ENCODE measurements around the gene OR51A4.
"Not testable (repeated sequence)": the region's sequence is repeated elsewhere in the genome, so short reads cannot be mapped to it uniquely, and the experiment has no call there.

OR51A4 gene, protein sequence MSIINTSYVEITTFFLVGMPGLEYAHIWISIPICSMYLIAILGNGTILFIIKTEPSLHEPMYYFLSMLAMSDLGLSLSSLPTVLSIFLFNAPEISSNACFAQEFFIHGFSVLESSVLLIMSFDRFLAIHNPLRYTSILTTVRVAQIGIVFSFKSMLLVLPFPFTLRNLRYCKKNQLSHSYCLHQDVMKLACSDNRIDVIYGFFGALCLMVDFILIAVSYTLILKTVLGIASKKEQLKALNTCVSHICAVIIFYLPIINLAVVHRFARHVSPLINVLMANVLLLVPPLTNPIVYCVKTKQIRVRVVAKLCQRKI

DNA sequence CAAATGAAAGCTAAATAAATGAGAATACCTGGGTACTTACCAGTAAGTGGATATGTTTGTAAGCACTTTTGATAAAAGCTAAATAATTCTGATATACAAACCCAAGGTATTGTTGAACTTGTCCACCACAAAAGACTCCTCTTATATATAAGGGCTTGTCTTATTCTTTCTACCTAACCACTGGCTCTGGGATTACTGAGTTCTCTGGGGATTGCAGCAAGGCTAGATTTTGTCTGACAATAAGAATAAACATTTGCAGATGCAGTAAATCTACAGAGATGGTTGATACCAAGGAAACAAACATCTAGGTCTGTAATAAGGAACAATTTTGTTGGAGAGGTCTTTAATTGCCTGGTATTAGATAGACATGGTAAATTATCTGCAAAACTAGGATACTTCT, at the start of gene OR51A4:
Gene OR51A4 (minus strand): TSS at position 101 of the 400 bp plus-strand sequence. CDS start 505 bp downstream, outside the sequence.
- DNase-seq (ENCODE audit: low spot score) = no peak

DNA sequence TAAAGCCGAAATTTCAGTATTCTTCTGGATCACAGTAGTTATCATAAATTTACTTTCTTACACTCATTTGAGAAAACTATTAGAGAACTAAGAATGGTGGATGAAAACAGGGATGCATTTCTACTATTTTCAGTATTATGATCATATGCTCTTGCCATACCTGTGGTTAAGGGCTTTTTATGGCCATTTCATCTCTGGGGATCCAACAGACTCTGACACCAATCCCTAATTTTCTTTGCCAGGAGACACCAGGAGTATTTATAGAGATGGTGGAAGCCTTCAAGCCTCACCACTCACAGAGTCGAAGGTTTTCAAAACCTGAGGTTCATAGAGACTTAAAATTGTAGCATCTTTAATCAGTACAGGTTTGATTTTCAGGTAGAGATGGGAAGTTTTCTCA, 47.1 kb upstream of the OR51A4 start, which contains the start of gene OR51L1:
Gene OR51L1 (plus strand): TSS at position 301 of the 400 bp plus-strand sequence. CDS start 4,132 bp downstream, outside the sequence.
- DNase-seq (ENCODE audit: low spot score) = no peak

DNA sequence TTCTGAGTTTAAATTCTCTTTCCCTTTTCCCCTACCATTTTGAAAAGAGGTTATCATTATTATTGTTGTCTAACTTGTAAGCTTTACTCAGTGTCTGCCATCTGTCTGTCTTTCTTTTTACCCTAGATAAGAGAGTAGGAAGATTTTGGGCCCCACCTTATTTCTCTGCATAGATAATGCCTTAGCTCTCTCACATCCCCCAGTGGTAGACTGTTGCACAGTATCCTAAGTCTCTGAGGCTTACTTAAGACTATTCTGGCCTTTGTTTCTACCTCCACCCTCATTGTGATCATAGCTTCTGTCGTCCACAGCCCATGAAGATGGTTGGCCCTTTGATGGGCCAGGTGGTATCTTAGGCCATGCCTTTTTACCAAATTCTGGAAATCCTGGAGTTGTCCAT, 43.7 kb upstream of the OR51A4 start:
- no peak for DNase-seq (ENCODE audit: low spot score)

DNA sequence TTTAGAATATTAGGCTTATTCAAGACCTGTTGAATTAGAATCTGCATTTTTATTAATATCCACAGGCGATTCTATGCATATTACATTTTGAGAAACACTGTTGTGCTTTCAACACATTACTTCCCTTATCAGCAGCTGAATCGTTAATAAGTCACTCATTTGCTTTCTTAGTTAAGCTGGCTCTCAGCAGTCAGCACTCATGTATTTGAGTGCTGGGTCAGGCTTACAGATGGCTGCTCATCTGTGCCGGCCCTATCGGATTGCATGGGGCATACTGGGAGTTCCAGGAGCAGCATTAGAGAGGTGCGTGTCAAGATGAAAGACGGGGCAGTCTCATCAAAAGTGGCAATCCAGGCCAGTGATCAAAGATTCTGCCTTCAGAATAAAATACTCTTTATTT, 36.4 kb upstream of the OR51A4 start:
- no peak for DNase-seq (ENCODE audit: low spot score)

DNA sequence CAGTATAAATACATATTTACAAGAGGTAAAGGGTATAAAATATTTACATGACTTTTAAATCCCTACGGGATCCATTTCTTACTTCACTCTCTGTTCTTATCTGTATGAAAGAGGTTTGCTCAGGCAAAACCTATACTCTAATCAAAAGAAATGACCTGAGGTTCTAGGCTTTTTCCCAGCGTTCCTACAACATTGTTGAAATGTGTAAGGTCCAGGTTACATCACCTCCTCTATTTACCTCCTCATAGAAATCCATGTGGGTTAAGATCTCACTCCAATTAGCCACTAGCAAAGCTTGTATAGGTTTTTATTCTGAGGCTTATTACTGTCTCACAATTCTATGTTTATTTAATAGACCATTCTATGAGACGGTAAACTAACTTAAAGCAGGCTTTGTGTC, 35.3 kb upstream of the OR51A4 start:
- no peak for DNase-seq (ENCODE audit: low spot score)

DNA sequence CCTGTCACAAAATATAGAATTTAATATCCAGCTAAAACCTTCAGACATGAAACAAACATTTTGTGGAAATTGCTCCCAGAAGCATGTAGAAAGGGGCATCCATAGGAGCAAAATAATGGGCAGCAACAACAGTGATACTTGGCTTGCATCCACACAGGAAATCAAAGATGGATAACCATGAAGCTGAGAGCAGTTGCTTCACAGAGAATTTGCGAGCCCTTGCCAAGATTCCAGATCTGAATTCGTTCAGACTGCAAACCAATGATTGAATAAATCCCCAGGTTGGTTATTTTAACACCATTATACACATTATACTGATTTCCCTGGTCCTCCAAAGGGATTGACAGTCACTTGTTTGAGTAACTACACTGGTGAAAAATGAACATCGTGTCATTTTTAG, 31.6 kb upstream of the OR51A4 start:
- DNase-seq (ENCODE audit: low spot score) = no peak

DNA sequence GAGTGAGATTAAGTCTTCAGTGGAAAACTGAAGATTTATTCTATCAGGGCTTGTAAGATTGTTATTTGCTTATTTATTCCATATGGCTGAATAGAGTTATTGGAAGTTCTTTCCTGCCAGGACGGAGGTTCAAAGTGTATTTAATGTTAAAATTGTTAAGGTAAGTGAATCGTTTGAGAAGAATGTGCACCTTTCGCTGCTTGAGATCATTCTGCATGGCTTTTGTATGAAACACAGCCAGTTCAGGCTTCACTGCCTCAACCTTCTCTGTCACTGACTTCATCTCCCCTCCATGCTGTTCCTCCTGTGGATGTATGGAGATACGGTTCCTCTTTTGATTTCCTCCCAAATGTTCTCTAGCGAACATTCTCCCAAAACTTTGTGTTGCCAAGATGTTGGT, 28.0 kb upstream of the OR51A4 start:
- DNase-seq (ENCODE audit: low spot score) = no peak

DNA sequence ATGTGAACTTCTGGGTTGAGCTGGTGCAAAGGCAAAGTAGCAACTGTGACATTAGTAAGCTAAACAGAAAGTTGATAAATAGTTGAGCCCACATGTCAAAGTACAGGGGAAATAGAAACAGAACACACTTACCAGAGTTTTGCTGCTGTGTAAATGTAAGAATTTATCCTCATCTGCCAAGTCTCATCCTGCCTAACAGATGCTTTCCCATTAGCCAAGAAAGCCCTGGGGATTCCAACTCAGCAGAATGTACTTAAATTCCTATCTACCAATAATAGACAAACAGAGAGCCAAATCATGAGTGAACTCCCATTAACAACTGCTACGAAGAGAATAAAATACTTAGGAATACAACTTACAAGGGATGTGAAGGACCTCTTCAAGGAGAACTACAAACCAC, 15.4 kb upstream of the OR51A4 start:
- no peak for DNase-seq (ENCODE audit: low spot score)

DNA sequence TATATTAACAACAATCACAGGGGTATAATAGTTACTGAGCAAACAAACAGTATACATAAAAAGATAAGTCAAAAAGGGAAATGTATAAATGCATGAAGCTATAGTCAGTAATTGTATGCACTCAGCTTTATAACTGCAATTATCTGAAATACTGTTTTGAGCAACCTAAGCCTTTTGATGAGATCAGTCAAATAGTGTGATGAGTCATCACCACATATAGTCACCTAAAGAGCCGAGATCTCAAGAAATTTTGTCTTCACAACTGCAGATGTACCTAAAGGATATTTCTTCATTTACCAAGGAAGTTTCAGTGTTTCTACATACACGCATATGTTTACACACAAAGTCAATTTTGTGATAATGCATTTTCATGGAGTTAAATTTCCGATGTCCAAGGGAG, 13.5 kb upstream of the OR51A4 start:
- DNase-seq (ENCODE audit: low spot score) = no peak

DNA sequence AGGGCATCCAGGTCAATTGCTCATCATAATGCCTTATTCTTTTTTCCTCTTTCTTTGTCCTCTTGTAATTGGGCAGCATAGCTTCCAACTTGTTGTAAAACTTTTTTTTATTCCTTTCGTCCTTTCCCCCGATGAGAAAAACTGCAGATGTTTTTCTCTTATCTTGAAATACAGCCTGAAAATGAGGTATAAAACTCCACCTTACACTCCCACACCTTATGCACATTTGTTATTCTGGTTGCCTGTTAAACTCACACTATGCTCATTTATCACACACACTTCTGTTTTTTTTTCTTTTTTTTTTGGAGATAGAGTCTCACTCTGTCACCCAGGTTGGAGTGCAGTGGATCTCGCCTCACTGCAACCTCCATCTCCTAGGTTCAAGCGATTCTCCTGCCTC, 10.0 kb upstream of the OR51A4 start:
- no peak for DNase-seq (ENCODE audit: low spot score)

DNA sequence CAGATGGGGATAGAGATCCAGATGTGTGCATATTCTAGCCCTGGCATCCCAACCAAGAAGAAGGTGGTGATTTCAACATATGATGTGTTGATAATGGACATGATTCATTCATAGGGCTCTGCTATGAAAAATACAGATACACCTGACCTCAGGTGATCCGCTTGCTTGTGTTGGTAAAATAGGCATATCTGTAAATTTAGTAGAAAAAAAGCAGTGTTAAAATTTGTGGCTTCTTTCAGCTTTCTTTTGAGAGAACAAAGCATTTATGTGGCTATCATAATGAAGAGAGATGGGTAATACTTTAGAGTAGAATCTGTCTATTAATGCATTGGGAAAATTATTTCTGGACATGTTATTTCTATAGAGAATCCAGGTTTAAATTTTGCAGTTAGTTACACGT, 8.2 kb upstream of the OR51A4 start, which contains the start of gene OR51A2:
Gene OR51A2 (minus strand): TSS at position 101 of the 400 bp plus-strand sequence. CDS start 0 bp downstream, at position 101.
- DNase-seq (ENCODE audit: low spot score) = not testable (repeated sequence)

DNA sequence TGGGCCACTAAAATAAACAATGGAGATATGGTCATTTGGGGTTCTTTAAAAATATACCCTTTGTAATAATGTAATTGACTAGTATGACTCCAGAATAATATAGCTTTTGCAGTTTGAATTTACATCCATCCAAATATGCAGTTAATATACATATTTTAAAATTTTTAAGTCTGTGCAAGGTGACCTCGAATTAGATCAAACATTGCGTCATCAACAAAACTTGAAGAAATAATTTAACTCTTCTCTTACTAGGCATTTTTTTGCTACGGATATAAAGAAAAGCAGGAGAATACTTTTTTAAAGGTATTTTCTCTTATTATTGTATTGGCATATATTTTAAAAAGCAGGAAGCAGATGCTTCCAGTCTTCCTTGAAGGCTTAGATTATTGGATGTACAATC, 10.7 kb downstream of the OR51A4 start:
- DNase-seq (ENCODE audit: low spot score) = no peak

DNA sequence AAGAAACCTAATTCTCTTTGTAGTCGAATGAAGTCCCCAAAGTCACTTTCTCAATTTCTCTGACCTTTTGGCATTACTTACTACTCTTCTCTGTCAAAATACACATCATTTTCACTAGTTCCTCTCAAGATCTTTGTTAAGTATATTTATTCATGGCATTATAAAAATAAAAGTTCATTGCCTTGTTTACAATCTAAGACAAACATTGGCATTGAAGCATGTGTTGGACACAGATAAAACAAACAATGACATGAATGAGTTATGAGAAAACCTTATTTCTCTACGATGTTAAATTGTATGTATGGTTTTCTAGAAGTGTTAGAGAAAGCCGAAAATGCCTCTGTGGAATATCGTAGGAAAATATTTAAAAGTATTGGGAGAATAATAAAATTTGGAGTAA, 14.7 kb downstream of the OR51A4 start:
- DNase-seq (ENCODE audit: low spot score) = no peak

DNA sequence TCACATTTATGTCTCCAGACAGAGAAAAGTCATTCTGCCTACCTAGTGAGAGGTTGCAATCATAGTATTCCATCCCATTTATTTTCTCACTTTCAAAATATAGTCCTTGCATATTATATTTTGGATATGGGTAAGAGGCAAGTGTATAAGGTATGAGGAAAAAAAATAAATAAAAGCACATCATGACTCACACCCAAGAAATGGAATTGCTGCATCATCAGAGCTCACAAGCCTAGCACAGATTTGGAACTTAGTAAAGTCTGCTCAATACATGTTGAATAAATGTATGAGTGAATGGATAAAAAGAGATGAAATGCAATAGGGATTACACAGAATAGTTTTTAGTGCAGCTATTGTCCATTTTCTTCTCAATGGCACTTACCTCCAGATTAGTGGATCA, 20.8 kb downstream of the OR51A4 start:
- no peak for DNase-seq (ENCODE audit: low spot score)

DNA sequence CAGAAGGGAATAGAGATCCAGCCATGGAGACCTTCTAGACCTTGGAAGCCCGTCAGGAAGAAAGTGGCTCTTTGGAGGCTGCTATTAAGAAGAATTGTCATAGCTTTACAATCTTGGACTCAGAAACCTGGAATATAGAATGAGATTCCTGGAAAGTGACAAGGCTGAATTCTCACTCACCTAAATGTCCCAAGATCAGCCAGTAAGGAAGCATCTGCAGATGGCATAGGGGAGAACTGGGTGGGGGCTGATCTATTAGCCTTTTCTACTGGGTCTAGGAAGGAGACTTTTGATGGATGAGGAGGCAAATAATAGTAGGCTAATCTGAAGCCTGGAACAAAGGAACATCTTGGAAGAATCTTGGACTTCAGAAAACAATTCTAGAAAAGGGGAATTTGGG, 23.2 kb downstream of the OR51A4 start, which contains the start of gene OR51G1:
Gene OR51G1 (minus strand): TSS at position 101 of the 400 bp plus-strand sequence. CDS start 0 bp downstream, at position 101.
- no peak for DNase-seq (ENCODE audit: low spot score)

DNA sequence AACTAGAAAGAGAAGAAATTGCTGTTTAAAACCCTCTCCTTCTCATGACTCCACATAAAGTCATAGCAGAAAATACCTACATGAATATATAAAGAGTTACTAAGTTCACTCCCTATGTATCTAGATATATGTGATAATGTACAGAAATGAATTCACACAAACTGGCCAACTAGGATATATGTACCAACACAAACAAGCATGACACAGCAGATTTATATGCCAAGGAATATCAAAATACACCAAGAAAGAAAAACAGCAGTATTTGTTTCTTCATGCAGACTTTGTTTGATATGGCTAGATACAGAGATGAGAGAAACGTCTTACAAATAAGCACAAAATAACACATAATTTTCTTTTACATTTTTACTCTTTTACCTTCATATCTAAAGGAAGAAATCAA, 25.1 kb downstream of the OR51A4 start:
- DNase-seq (ENCODE audit: low spot score) = no peak

DNA sequence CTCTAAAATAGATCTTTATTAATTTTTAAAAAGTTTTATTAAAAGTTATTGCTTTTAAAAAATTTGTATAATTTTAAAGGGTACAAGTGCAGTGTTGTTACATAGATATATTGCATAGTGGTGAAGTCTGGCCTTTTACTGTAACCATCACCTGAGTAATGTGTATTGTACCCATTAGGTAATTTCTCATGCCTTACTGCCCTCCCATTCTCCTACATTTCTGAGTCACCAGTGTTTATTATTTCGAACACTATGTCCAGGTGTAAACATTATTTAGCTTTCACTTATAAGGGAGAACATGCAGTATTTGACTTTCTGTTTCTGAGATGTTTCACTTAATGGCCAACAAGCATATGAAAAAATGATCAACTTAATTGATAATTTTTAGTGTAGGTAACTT, 25.6 kb downstream of the OR51A4 start:
- DNase-seq (ENCODE audit: low spot score) = no peak

DNA sequence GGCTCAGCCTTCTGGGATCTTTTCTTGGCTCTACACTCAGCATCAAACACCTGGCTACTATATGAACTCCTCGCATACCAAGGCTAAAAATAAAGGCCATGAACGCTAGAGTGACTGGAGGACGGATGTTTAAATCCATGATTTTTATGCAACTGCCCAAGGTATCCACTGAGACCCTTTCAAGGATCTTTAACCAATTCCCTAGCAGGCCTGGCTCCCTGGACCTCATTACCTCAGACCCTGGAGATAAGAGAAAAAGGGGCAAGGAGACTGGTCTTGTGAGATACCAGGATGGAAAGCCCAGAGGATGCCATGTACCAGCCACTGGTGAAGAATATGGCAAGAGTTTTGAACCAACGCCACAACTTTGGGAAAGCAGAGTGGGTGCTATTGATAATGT, 28.2 kb downstream of the OR51A4 start, which contains the start of gene OR51G2:
Gene OR51G2 (minus strand): TSS at position 101 of the 400 bp plus-strand sequence. CDS start 3,687 bp downstream, outside the sequence.
- no peak for DNase-seq (ENCODE audit: low spot score)

DNA sequence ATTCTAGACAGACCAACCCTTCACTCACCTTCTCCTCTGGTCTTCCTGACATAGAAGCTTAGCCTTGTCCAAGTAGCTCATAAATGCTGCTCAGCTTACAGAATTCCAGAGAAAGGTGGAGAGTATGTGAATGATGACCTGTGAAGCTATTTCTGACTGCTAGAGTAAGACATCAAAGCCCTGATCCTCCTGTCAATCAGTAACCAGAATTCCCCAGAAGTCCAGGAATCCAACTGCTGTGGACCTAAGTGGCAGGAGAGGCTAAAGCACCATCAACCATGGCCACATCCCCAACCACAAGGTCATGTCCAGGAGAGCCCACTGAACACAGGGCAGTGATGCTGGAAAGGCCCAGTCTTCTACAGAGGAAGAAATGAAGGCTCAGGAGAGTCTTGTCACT, 30.8 kb downstream of the OR51A4 start:
- DNase-seq (ENCODE audit: low spot score) = no peak

DNA sequence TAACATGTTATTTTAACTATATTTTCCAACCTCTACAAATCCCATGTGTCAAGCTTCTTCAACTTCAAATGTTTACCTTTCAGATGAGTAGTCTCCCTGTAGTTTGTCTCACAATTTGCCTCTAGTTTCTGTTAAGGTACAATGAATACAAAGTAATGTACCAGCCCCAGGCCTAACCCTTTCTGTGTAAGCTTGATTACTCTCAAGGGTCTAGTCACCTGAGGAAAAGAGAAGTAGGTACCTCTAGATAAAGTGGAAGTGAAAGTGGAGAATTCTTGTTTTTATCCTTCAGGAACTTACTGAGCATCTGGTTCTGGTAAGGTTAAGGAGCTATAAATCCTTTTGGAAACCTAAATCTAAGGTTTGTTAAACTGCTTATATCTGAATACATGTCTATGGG, 43.9 kb downstream of the OR51A4 start, which contains the start of gene OR51A7:
Gene OR51A7 (plus strand): TSS at position 300 of the 400 bp plus-strand sequence. CDS start 3,587 bp downstream, outside the sequence.
- DNase-seq (ENCODE audit: low spot score) = no peak

Data from HuH-7 (cell line).